AG09309 (cell line): ENCODE data around the gene GRK4.

Experiments
- DNase-seq: peaks from one replicate; pipeline ENCODE4 v3.0.0-alpha.2; 2010; ENCODE audit warnings: low read depth
- H3K4me3 ChIP-seq: 2 replicates; pipeline ENCODE4 v1.5.1; 2011; ENCODE audit warnings: mild to moderate bottlenecking, low read depth, low read length, moderate library complexity; ENCODE audit not compliant: control insufficient read depth
- CTCF ChIP-seq: IDR thresholded peaks from 2 replicates; pipeline ENCODE4 v1.5.1; 2011; ENCODE audit warnings: mild to moderate bottlenecking, low read depth, low read length, inconsistent platforms; ENCODE audit not compliant: insufficient read depth, control insufficient read depth; ENCODE audit errors: missing control alignments

The GRK4 gene

GRCh38 chr4:3019145-3019846 is 55.9 kb downstream of the GRK4 start:
- TF ChIP-seq CTCF: no peak

GRCh38 chr4:3021127-3021526 is 57.8 kb downstream of the GRK4 start:
- H3K4me3 ChIP-seq: no peak overlapping the region
- no peak for DNase-seq
- no peak for TF ChIP-seq CTCF

More at GRCh38 chr4:3019145-3019846, 55.9 kb downstream of the GRK4 start:
- H3K4me3 ChIP-seq: no peak overlapping the region
- no peak for DNase-seq

GRCh38 chr4:3021627-3022026 is 58.3 kb downstream of the GRK4 start:
- no peak for DNase-seq
- H3K4me3 ChIP-seq: no peak overlapping the region
- no peak for TF ChIP-seq CTCF

GRCh38 chr4:3022112-3022511 is 58.7 kb downstream of the GRK4 start:
- no peak overlapping the region for H3K4me3 ChIP-seq
- no peak for DNase-seq
- no peak for TF ChIP-seq CTCF

- TF ChIP-seq CTCF: no peak
- DNase-seq: no peak
- H3K4me3 ChIP-seq: no peak overlapping the region
These were observed 59.3 kb downstream of the GRK4 start for GRCh38 chr4:3022651-3023050.

- H3K4me3 ChIP-seq: no peak overlapping the region
- TF ChIP-seq CTCF: no peak
These were observed 62.5 kb downstream of the GRK4 start for GRCh38 chr4:3025881-3026280.

More at GRCh38 chr4:3025881-3026280, 62.5 kb downstream of the GRK4 start:
- DNase-seq: no peak
